ENCODE measurements around the gene PRSS56.

The PRSS56 gene

GRCh38 chr2:232538671-232539070 lies 18.5 kb downstream of the PRSS56 start:
- TF ChIP-seq YY1 (IDR thresholded peaks at IDR 0.05; ENCODE audit: low read depth) = no peak

DNA sequence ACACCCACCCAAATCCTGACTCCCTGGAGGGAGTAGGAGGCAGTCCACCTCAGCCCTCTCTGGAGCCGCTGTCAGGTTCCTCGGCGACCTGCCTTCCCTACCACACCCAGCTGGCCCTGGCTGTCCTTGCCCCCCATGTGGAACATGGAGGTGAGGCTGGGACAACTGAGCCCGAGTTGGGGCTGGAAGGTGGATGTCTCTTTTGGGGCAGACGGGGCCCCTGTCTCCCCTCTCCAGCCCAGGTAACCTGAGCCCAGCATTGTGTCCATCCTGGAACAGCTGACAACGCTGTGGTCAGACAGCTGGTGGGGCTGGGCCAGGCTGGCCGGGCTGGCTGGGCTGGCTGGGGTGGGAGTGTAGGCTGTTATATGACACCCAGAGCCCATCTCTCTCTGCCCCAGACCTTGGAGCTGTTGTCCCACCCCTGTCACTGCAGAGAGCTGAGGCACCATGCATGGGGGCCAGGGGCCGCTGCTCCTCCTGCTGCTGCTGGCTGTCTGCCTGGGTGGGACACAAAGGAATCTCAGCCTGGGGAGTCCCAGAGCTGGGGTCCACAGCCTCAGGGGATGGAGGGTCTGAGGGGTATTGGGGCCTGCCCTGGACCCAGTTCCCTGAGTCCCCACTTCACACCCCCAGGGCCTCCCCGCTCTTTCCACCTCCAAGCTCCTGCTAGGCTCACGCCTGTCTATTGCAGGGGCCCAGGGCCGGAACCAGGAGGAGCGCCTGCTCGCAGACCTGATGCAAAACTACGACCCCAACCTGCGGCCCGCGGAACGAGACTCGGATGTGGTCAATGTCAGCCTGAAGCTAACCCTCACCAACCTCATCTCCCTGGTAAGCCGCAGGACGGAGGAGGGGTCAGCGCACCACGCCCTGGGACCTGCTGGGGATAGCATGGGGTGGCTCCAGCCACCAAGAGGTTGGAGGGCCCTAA lies 19.4 kb downstream of the PRSS56 start, which contains the start of gene CHRNG:
Gene CHRNG, plus strand, starts transcription at position 395 of the 934 bp plus-strand sequence. Its CDS starts 56 bp downstream, at position 451.
- TF ChIP-seq TEAD4 (IDR thresholded peaks at IDR 0.05) (no peak), CREB1 (IDR thresholded peaks at IDR 0.05; ENCODE audit: low read depth) (no peak), TAF1 (IDR thresholded peaks at IDR 0.05; ENCODE audit: low read depth) (no peak), ZBTB7A (IDR thresholded peaks at IDR 0.05; ENCODE audit: low read depth) (no peak), YY1 (IDR thresholded peaks at IDR 0.05; ENCODE audit: low read depth) (no peak), RAD21 (IDR thresholded peaks at IDR 0.05; ENCODE audit: low read depth) (no peak), EP300 (IDR thresholded peaks at IDR 0.05; ENCODE audit: borderline replicate concordance) (no peak), FOXM1 (IDR thresholded peaks at IDR 0.05; ENCODE audit: borderline replicate concordance, low read depth) (no peak), TCF12 (IDR thresholded peaks at IDR 0.05; ENCODE audit: low read depth) (no peak), EGR1 (IDR thresholded peaks at IDR 0.05) (no peak), CEBPB (IDR thresholded peaks at IDR 0.05) (no peak), NFIC (IDR thresholded peaks at IDR 0.05) (no peak)
- TF ChIP-seq, protein P1, sequence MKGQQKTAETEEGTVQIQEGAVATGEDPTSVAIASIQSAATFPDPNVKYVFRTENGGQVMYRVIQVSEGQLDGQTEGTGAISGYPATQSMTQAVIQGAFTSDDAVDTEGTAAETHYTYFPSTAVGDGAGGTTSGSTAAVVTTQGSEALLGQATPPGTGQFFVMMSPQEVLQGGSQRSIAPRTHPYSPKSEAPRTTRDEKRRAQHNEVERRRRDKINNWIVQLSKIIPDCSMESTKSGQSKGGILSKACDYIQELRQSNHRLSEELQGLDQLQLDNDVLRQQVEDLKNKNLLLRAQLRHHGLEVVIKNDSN (IDR thresholded peaks at IDR 0.05) = no peak
- TF ChIP-seq, protein P2, sequence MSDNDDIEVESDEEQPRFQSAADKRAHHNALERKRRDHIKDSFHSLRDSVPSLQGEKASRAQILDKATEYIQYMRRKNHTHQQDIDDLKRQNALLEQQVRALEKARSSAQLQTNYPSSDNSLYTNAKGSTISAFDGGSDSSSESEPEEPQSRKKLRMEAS (IDR thresholded peaks at IDR 0.05) = no peak
- TF ChIP-seq, protein P3, sequence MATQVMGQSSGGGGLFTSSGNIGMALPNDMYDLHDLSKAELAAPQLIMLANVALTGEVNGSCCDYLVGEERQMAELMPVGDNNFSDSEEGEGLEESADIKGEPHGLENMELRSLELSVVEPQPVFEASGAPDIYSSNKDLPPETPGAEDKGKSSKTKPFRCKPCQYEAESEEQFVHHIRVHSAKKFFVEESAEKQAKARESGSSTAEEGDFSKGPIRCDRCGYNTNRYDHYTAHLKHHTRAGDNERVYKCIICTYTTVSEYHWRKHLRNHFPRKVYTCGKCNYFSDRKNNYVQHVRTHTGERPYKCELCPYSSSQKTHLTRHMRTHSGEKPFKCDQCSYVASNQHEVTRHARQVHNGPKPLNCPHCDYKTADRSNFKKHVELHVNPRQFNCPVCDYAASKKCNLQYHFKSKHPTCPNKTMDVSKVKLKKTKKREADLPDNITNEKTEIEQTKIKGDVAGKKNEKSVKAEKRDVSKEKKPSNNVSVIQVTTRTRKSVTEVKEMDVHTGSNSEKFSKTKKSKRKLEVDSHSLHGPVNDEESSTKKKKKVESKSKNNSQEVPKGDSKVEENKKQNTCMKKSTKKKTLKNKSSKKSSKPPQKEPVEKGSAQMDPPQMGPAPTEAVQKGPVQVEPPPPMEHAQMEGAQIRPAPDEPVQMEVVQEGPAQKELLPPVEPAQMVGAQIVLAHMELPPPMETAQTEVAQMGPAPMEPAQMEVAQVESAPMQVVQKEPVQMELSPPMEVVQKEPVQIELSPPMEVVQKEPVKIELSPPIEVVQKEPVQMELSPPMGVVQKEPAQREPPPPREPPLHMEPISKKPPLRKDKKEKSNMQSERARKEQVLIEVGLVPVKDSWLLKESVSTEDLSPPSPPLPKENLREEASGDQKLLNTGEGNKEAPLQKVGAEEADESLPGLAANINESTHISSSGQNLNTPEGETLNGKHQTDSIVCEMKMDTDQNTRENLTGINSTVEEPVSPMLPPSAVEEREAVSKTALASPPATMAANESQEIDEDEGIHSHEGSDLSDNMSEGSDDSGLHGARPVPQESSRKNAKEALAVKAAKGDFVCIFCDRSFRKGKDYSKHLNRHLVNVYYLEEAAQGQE (IDR thresholded peaks at IDR 0.05; ENCODE audit: low read depth) = no peak

- no peak for TF ChIP-seq CEBPB (IDR thresholded peaks at IDR 0.05)
- TF ChIP-seq, protein P3 (IDR thresholded peaks at IDR 0.05; ENCODE audit: low read depth) = no peak
- no peak for TF ChIP-seq ZBTB7A (IDR thresholded peaks at IDR 0.05; ENCODE audit: low read depth)
Measured at GRCh38 chr2:232540441-232541041, 20.4 kb downstream of the PRSS56 start.

DNA sequence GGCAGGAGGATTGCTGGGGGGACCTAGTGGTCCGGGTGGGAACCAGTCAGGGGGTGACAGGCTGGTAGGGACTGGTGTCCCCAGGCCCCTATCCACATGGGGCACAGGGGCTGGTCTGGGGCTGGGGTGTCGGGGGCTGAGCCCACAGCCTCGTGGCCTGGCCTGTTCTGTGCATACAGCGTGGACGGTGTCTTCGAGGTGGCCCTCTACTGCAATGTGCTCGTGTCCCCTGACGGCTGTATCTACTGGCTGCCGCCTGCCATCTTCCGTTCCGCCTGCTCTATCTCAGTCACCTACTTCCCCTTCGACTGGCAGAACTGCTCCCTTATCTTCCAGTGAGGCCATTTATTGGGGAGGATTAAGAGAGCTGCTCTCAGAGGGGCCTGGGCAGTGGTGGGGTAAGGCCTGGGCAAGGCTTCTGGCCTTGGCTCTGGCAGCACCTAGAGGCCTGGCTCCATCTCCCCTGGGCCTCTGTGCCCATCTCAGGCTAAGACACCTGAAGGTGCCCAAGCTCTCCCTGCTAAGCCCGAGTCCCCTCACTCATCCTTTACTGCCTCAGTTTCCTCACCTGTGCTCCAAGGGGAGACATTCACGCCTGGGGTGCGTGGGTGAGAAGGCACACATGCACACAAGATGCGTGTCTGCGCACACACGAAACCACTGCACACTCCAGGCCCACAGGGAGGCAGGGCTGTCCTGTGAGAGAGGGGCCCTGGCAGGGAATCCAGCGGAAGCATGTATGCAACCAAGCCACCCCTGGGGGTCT lies 21.2 kb downstream of the PRSS56 start:
- TF ChIP-seq TEAD4 (IDR thresholded peaks at IDR 0.05) = no peak
- TF ChIP-seq, protein P3 (IDR thresholded peaks at IDR 0.05; ENCODE audit: low read depth) = no peak
- no peak for TF ChIP-seq RAD21 (IDR thresholded peaks at IDR 0.05; ENCODE audit: low read depth)
- no peak for TF ChIP-seq TAF1 (IDR thresholded peaks at IDR 0.05; ENCODE audit: low read depth)
- no peak for TF ChIP-seq CEBPB (IDR thresholded peaks at IDR 0.05)
- no peak for TF ChIP-seq ZBTB7A (IDR thresholded peaks at IDR 0.05; ENCODE audit: low read depth)
- TF ChIP-seq, protein P1 (IDR thresholded peaks at IDR 0.05) = no peak
- TF ChIP-seq NFIC (IDR thresholded peaks at IDR 0.05) = no peak
- TF ChIP-seq FOXM1 (IDR thresholded peaks at IDR 0.05; ENCODE audit: borderline replicate concordance, low read depth) = no peak
- no peak for TF ChIP-seq YY1 (IDR thresholded peaks at IDR 0.05; ENCODE audit: low read depth)
- TF ChIP-seq, protein P2 (IDR thresholded peaks at IDR 0.05) = no peak
- TF ChIP-seq EGR1 (IDR thresholded peaks at IDR 0.05) = no peak
- TF ChIP-seq TCF12 (IDR thresholded peaks at IDR 0.05; ENCODE audit: low read depth) = no peak
- no peak for TF ChIP-seq EP300 (IDR thresholded peaks at IDR 0.05; ENCODE audit: borderline replicate concordance)
- no peak for TF ChIP-seq CREB1 (IDR thresholded peaks at IDR 0.05; ENCODE audit: low read depth)
